GM12872 (cell line): ENCODE data around the gene RILPL2.

Experiments
- CTCF ChIP-seq: IDR thresholded peaks from 3 replicates; pipeline ENCODE4 v1.5.1; 2011; ENCODE audit warnings: low read depth, mild to moderate bottlenecking, low read length, moderate library complexity; ENCODE audit not compliant: insufficient read depth

The RILPL2 gene

GRCh38 chr12:123444092-123445026 is 7.9 kb upstream of the RILPL2 start:
- no peak for TF ChIP-seq CTCF

GRCh38 chr12:123442774-123443173 is 6.3 kb upstream of the RILPL2 start:
- no peak for TF ChIP-seq CTCF

GRCh38 chr12:123441523-123442164 is 5.2 kb upstream of the RILPL2 start:
- TF ChIP-seq CTCF, result no peak

GRCh38 chr12:123435636-123436016 is 858 bp downstream of the RILPL2 start:
- TF ChIP-seq CTCF, result no peak

GRCh38 chr12:123433615-123434014 is 2.9 kb downstream of the RILPL2 start:
- TF ChIP-seq CTCF, result no peak

- TF ChIP-seq CTCF, result no peak
Measured at GRCh38 chr12:123428591-123428990, 7.9 kb downstream of the RILPL2 start.

- no peak for TF ChIP-seq CTCF
Measured at GRCh38 chr12:123427036-123427769, 9.3 kb downstream of the RILPL2 start.
